Motor neuron (in vitro differentiated cells): Measurements from ENCODE around the gene MFSD11. TPM values are rescaled to one million over a fixed set of nuclear protein-coding genes. Genes with fewer than 3 reads are reported as not detected.
"Not testable (repeated sequence)": the region's sequence is repeated elsewhere in the genome, so short reads cannot be mapped to it uniquely, and the experiment has no call there.

Experiments used
- ATAC-seq, 8 experiments: fragments of 200-7000 bp; cut with Tn5 transposase; replicated peaks in 6 of 8; 2 replicates each; pipeline ENCODE4 v1.8.0; 2021; ENCODE audit warnings: mild to moderate bottlenecking in 8 of 8, moderate library complexity in 8 of 8
- H3K27ac ChIP-seq, 2 donors: fragments of 250-450 bp; sonication (Bioruptor Pico); 2 replicates each; pipeline ENCODE4 v1.9.0; 2021; ENCODE audit warnings: antibody characterized with exemption in 2 of 2, mild to moderate bottlenecking in 2 of 2, moderate library complexity in 1 of 2
- H3K4me1 ChIP-seq, 2 donors: fragments of 250-450 bp; sonication (Bioruptor Pico); replicated peaks in 1 of 2; 2 replicates each; pipeline ENCODE4 v1.6.1; 2021; ENCODE audit warnings: antibody characterized with exemption in 2 of 2, mild to moderate bottlenecking in 2 of 2, moderate library complexity in 1 of 2
- H3K4me3 ChIP-seq, 5 donors: fragments of 250-450 bp; sonication (Bioruptor Pico); 2 replicates each; pipeline ENCODE4 v1.9.0; 2021; ENCODE audit warnings: antibody characterized with exemption in 5 of 5, mild to moderate bottlenecking in 5 of 5, moderate library complexity in 4 of 5
- WGBS, 10 experiments: fragments of 450-650 bp; shearing (Covaris generic); methylation state at CpG; one replicate each; pipeline ENCODE4 v1.0.0; 2022; 5-methylcytosine and 5-hydroxymethylcytosine counted together
- in situ Hi-C, 9 experiments: fragments of 400-800 bp; cut with MboI; loops; one replicate each; pipeline ENCODE4 v1.15.0; 2021; ENCODE audit warnings: low sequenced_read_pairs in 9 of 9, low pct_unique_long_range_greater_than_20kb in 2 of 9; ENCODE audit not compliant: unreplicated experiment in 9 of 9
- total RNA-seq, 8 experiments: library from RNA; unstranded; fragments of 300-600 nt; gene quantifications; 2 replicates each; pipeline versions ENCODE4 v1.2.3 to v1.2.4, GENCODE V29; 2022

The MFSD11 gene
- total RNA-seq, 8 experiments from 2014 or later, result 14.9 to 38.7 (median 22.2) TPM

- in situ Hi-C loops, H3K4me3 ChIP-seq, H3K4me1 ChIP-seq, H3K27ac ChIP-seq: not testable (repeated sequence)
- peak in 2 of 8 experiments; percentile 88 for ATAC-seq
- 70 to 100% (median 100%) methylated on average over 2 to 5 of the region's 6 CpGs; no CpG with 5 or more reads in 3 of the 10 experiments for WGBS, 10 experiments
Observed at GRCh38 chr17:76745785-76746184, 7.9 kb downstream of the MFSD11 start.

DNA sequence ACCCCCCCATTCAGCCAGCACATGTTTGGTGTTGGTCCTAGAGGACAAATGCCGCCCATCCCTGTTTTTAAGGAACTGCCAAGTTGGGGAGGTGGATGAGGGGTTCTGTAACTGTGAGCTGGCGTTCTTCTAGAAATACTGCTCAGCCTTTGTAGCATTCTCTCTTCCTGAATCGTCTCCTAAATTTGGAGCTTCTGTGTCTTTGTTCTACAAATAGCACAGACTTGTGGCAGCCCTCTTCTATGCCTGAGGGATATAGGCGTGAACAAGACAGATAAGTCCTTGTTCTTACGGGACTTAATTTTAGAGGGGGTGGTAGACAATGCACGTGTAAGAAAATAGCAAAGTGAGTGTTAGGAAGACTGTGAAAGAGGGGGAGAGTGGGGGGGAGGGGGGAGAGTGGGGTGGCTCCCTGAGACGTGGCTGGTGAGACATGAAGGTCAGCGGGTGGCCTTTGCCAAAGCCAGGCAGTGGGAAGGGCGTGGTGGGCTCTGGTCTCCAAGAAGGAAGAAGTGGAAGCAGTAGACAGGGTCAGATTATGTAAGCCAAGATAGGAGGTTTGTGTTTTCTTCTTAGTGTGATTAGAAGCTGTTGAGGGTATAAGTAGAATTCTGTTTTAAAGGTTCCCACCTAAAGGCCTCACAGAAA is 9.9 kb downstream of the MFSD11 start:
- no peak for ATAC-seq
- in situ Hi-C loops, result no loop called here
- no peaks in the 10 kb centered on the region for H3K4me1 ChIP-seq
- 75 to 100% (median 90%) methylated on average over 1 to 4 of the region's 9 CpGs; no CpG with 5 or more reads in 4 of the 10 experiments for WGBS, 10 experiments
- H3K27ac ChIP-seq, result no peak overlapping the region
- H3K4me3 ChIP-seq, result no peak overlapping the region

DNA sequence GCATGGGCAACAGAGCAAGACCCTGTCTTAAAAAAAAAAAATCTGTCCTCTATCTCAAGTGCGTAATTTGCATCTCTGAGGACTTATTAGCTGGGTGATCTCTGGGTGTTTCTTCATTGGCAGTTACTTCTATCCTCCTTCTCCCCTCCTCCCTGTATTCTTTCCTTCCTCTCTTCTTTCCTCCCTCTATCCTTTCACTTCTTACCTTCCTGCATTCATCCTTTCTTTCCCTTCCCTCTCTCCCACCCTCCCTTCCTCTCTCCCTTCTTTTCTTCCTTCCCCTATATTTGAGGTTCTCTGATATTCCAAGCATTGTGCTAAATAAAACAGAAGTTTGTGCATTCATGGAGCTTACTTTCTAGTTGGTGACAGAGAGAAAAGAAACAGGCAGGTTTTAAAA is 10.7 kb downstream of the MFSD11 start:
- no peaks in the 10 kb centered on the region for H3K4me1 ChIP-seq
- WGBS, 10 experiments, result 80 to 100% (median 100%) methylated on average over 1 of the region's 1 CpG; no CpG with 5 or more reads in 2 of the 10 experiments
- in situ Hi-C loops, result no loop called here
- H3K4me3 ChIP-seq, result no peak overlapping the region
- H3K27ac ChIP-seq, result no peak overlapping the region
- ATAC-seq, result no peak

GRCh38 chr17:76751416-76751993 is 13.6 kb downstream of the MFSD11 start:
- 71 to 100% (median 92%) methylated on average over 1 to 3 of the region's 3 CpGs for WGBS, 10 experiments
- H3K4me1 ChIP-seq, result no peaks in the 10 kb centered on the region
- ATAC-seq, result no peak

DNA sequence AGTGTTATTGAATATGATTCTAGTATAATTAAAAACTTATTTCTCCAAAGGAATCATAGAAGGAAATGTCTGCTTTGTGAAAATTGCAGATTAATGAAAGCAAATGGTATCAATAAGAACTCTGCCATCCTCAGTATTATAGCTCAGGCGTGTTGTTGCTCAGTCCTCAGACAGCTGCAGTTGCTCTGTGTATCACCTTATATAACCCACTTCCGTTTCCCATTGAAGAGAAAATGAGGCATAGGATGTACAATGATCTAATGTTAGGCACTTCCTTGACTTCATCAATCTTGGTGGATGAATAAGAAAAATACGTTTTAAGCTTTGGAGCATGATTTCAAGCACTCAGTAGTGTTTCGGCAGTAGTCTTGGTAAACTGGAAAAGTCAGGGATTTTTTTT is 14.1 kb downstream of the MFSD11 start:
- Histone ChIP-seq H3K4me3 (no peak overlapping the region), H3K27ac (no peak overlapping the region), H3K4me1 (no peaks in the 10 kb centered on the region)
- no peak for ATAC-seq
- in situ Hi-C loops, result no loop called here
- 75 to 100% (median 95%) methylated on average over 1 to 4 of the region's 4 CpGs; no CpG with 5 or more reads in 3 of the 10 experiments for WGBS, 10 experiments

More at GRCh38 chr17:76751416-76751993, 13.6 kb downstream of the MFSD11 start:
- Histone ChIP-seq H3K4me3 (no peak overlapping the region), H3K27ac (no peak overlapping the region)
- in situ Hi-C loops, result no loop called here

DNA sequence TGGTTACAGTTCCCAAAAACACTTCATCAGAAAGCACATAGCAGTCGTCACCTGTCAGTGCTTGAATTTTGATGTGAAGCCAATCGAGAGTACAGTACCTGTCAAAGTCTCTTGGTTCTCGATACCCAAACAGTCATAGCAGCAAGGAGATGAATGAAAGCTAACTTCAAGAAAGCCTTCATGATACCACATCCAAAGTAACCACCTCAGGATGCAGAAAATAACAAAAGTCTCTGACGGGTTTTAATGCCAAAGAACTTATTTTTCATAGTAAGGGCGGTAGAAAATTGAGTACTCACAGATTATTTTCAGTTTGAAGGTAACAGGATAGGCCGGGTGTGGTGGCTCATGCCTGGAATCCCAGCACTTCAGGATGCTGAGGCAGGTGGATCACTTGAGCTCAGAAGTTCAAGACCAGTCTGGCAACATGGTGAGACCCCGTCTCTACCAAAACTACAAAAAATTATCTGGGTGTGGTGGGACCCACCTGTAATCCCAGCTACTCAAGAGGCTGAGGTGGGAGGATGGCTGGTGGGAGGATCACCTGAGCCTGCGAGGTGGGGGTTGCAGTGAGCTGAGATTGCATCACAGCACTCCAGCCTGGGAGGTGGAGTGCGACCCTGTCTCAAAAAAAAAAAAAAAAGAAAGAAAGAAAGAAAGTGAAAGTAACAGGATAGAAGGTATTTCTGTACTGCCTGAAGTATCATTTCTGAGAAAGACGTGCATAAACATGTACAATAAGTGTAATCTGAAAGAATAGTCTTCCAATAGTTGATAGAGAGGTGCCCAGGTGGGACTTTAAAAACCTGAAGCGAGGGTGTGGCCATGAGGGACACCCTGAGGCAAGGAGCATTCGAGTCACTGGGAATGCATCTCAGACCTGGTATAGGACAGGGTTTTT is 15.4 kb downstream of the MFSD11 start:
- WGBS, 10 experiments, result 81 to 97% (median 93%) methylated on average over 3 to 11 of the region's 12 CpGs
- Histone ChIP-seq H3K4me3 (no peak overlapping the region), H3K27ac (no peak overlapping the region), H3K4me1 (no peaks in the 10 kb centered on the region)
- peak in 1 of 8 experiments; percentile 34 for ATAC-seq
- in situ Hi-C loops, result no loop called here

GRCh38 chr17:76755285-76755684 is 17.4 kb downstream of the MFSD11 start:
- no peak overlapping the region for H3K27ac ChIP-seq
- in situ Hi-C loops, result no loop called here
- H3K4me1 ChIP-seq, result no peaks in the 10 kb centered on the region
- H3K4me3 ChIP-seq, result no peak overlapping the region
- WGBS, 10 experiments, result 60 to 100% (median 80%) methylated on average over 1 to 2 of the region's 2 CpGs; no CpG with 5 or more reads in 4 of the 10 experiments
- ATAC-seq, result peak in 2 of 8 experiments; percentile 18 to 87

DNA sequence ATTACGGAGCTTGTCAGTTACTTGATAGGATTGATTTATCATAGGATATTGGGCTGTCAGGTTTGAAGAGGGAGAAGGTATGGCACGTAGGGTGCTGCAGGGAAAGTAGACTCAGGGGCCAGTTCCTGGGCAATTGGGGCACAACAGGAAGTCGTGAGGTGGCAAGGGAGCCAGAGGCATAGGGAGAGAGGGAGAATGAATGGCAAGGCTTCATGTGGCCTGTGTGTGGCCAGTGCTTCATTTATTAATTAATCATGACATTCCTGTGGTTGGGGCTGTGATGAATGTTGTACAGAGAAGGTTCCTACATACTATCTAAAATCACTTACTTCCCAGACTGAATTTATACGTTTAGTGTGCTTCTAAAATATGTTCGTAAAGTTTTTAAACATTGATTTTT is 19.3 kb downstream of the MFSD11 start:
- 80 to 100% (median 96%) methylated on average over 1 to 5 of the region's 5 CpGs; no CpG with 5 or more reads in 1 of the 10 experiments for WGBS, 10 experiments
- in situ Hi-C loops, result no loop called here
- ATAC-seq, result no peak

GRCh38 chr17:76758570-76758969 is 20.7 kb downstream of the MFSD11 start:
- no peak for ATAC-seq
- 40 to 100% (median 94%) methylated on average over 1 to 3 of the region's 3 CpGs for WGBS, 10 experiments
- Histone ChIP-seq H3K4me1 (no peaks in the 10 kb centered on the region), H3K27ac (no peak overlapping the region), H3K4me3 (no peak overlapping the region)
- in situ Hi-C loops, result no loop called here

More for the DNA sequence above, 19.3 kb downstream of the MFSD11 start:
- no peaks in the 10 kb centered on the region for H3K4me1 ChIP-seq
- no peak overlapping the region for H3K4me3 ChIP-seq
- H3K27ac ChIP-seq, result no peak overlapping the region

GRCh38 chr17:76772842-76773525 is 35.1 kb downstream of the MFSD11 start:
- in situ Hi-C loops, result no loop called here
- Histone ChIP-seq H3K4me1 (no peaks in the 10 kb centered on the region), H3K27ac (no peak overlapping the region), H3K4me3 (no peak overlapping the region)
- peak in 4 of 8 experiments; percentile 31 to 99 (median 95) for ATAC-seq
- WGBS, 10 experiments, result 0 to 96% (median 89%) methylated on average over 2 to 4 of the region's 6 CpGs; no CpG with 5 or more reads in 2 of the 10 experiments

DNA sequence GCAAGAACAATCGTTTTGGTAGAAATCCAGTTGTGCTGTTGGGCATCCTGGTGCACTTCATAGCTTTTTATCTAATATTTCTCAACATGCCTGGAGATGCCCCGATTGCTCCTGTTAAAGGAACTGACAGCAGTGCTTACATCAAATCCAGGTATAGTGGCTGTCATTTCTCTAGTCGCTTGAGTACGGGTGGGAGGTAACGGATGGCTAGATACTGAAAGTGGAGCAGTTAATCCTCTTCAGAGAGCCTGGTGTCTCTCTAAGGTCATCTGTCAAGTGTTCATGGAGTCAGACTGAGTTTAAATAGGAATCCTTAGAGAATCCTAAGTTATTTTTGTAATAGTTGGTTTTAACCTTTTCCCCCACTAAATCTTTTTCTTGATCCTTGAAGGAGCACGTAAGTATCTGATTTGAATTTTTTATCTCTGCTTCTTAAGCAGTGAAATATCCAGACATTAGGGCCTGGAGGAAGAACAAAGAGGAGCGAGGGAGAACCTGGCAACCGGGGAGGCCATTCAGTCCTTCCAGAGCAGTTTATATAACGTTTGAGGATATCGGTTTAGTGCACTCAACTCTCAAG is 37.2 kb downstream of the MFSD11 start:
- ATAC-seq, result no peak
- H3K27ac ChIP-seq, result no peak overlapping the region
- in situ Hi-C loops, result no loop called here
- no peaks in the 10 kb centered on the region for H3K4me1 ChIP-seq
- no peak overlapping the region for H3K4me3 ChIP-seq
- 80 to 100% (median 93%) methylated on average over 2 to 10 of the region's 10 CpGs for WGBS, 10 experiments
